Omental fat pad (tissue), 4 donors: ENCODE results near the gene HIPK1. TPM values are rescaled to one million over a fixed set of nuclear protein-coding genes. Genes with fewer than 3 reads are reported as not detected.

Experiments
- ATAC-seq: fragments of 150-250 bp; one replicate; pipeline ENCODE4 v1.9.1; 2016; ENCODE audit warnings: mild to moderate bottlenecking, moderate library complexity; ENCODE audit not compliant: low FRiP score
- DNase-seq: peaks from one replicate; pipeline ENCODE4 v3.0.0-alpha.2; 2019; ENCODE audit warnings: low spot score
- CTCF ChIP-seq, 3 donors: fragments of 450-650 bp; IDR thresholded peaks; one replicate each; pipeline ENCODE4 v1.5.1; 2016 to 2017; ENCODE audit warnings: antibody characterized with exemption in 3 of 3, mild to moderate bottlenecking in 3 of 3, moderate library complexity in 2 of 3
- total RNA-seq, 4 donors: library from RNA; depleted of rRNA; stranded (reverse); fragments of >200 nt; gene quantifications; one replicate each; pipeline ENCODE4 v1.1.0, GENCODE V29; 2016

The HIPK1 gene
- total RNA-seq, 4 donors from 2014 or later: 49.6 to 64.6 (median 57.7) TPM

- DNase-seq: no peak
- no peak for ATAC-seq
- no peak for TF ChIP-seq CTCF (IDR thresholded peaks at IDR 0.05)
Observed at GRCh38 chr1:113950908-113951307, 21.8 kb downstream of the HIPK1 start.

- no peak for TF ChIP-seq CTCF (IDR thresholded peaks at IDR 0.05)
- no peak for ATAC-seq
- no peak for DNase-seq
Observed at GRCh38 chr1:113951719-113952118, 22.6 kb downstream of the HIPK1 start.

- DNase-seq: no peak
- TF ChIP-seq CTCF (IDR thresholded peaks at IDR 0.05): no peak
- no peak for ATAC-seq
Observed at GRCh38 chr1:113957984-113958383, 28.9 kb downstream of the HIPK1 start.

GRCh38 chr1:113958691-113959090 lies 29.6 kb downstream of the HIPK1 start:
- no peak for TF ChIP-seq CTCF (IDR thresholded peaks at IDR 0.05)
- ATAC-seq (no peak), DNase-seq (no peak)

- TF ChIP-seq CTCF (IDR thresholded peaks at IDR 0.05): no peak
- no peak for DNase-seq
- no peak for ATAC-seq
Observed at GRCh38 chr1:113963281-113963906, 34.3 kb downstream of the HIPK1 start.

- ATAC-seq: no peak
- no peak for TF ChIP-seq CTCF (IDR thresholded peaks at IDR 0.05)
- no peak for DNase-seq
Observed at GRCh38 chr1:113965703-113966412, 36.7 kb downstream of the HIPK1 start.

GRCh38 chr1:113972954-113973353 lies 43.8 kb downstream of the HIPK1 start:
- ATAC-seq (no peak), DNase-seq (no peak)
- TF ChIP-seq CTCF (IDR thresholded peaks at IDR 0.05): no peak
